SKM-1 (cell line): ENCODE data around the gene ACACA.

Experiments used
- DNase-seq: peaks from one replicate; lab custom pipeline; 2025; ENCODE audit not compliant: unreplicated experiment; lab: John Stamatoyannopoulos, UW

The ACACA gene

GRCh38 chr17:37137906-37138514, 268.6 kb downstream of the ACACA start:
- DNase-seq = no peak

GRCh38 chr17:37137070-37137610, 269.5 kb downstream of the ACACA start:
- DNase-seq = no peak

- no peak for DNase-seq
Measured at GRCh38 chr17:37135576-37135975, 271.1 kb downstream of the ACACA start.

GRCh38 chr17:37134050-37134449, 272.6 kb downstream of the ACACA start:
- no peak for DNase-seq

GRCh38 chr17:37133136-37133535, 273.5 kb downstream of the ACACA start:
- no peak for DNase-seq

- no peak for DNase-seq
Measured at GRCh38 chr17:37131669-37132611, 274.7 kb downstream of the ACACA start.

- no peak for DNase-seq
Measured at GRCh38 chr17:37130984-37131446, 275.6 kb downstream of the ACACA start.

GRCh38 chr17:37124821-37125173, 281.8 kb downstream of the ACACA start:
- DNase-seq = no peak

GRCh38 chr17:37123941-37124820, 282.5 kb downstream of the ACACA start:
- DNase-seq = peak; percentile 67

GRCh38 chr17:37123386-37123785, 283.2 kb downstream of the ACACA start:
- DNase-seq = no peak

- no peak for DNase-seq
Measured at GRCh38 chr17:37121616-37122015, 285.0 kb downstream of the ACACA start.

GRCh38 chr17:37118366-37119137, 288.1 kb downstream of the ACACA start:
- DNase-seq = no peak

- DNase-seq = no peak
Measured at GRCh38 chr17:37117373-37118142, 289.1 kb downstream of the ACACA start.

- no peak for DNase-seq
Measured at GRCh38 chr17:37116671-37117185, 289.9 kb downstream of the ACACA start.

GRCh38 chr17:37111329-37111728, 295.3 kb downstream of the ACACA start:
- no peak for DNase-seq

GRCh38 chr17:37110746-37111145, 295.9 kb downstream of the ACACA start:
- DNase-seq = no peak

GRCh38 chr17:37109731-37110710, 296.6 kb downstream of the ACACA start:
- DNase-seq = no peak

GRCh38 chr17:37109106-37109505, 297.5 kb downstream of the ACACA start:
- no peak for DNase-seq
